Fibroblast of skin of scalp (primary cell): ENCODE data around the gene PTCD3.

ENCODE experiments used
- DNase-seq: peaks from one replicate; pipeline ENCODE4 v3.0.0-alpha.2; 2013

PTCD3 gene

DNA sequence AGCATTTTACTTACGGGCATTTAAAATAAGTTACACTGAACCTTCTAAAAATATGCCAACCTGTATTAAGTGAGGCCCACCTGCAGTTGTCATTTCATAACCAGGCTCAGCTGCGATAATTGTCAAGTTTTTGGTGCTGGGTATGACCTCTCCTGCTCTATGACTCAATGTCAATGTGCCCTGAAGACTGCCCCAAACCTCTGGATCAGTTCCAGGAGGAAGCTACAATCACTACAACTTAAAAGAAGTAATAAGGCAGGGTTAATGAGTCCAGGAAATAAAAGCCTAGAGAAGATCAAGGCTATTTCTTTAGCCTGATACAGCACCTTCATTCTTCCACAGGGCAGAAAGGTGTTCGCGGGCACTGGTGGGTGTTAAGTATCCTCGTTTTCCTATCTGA is 23.3 kb upstream of the PTCD3 start:
- DNase-seq, result no peak

DNA sequence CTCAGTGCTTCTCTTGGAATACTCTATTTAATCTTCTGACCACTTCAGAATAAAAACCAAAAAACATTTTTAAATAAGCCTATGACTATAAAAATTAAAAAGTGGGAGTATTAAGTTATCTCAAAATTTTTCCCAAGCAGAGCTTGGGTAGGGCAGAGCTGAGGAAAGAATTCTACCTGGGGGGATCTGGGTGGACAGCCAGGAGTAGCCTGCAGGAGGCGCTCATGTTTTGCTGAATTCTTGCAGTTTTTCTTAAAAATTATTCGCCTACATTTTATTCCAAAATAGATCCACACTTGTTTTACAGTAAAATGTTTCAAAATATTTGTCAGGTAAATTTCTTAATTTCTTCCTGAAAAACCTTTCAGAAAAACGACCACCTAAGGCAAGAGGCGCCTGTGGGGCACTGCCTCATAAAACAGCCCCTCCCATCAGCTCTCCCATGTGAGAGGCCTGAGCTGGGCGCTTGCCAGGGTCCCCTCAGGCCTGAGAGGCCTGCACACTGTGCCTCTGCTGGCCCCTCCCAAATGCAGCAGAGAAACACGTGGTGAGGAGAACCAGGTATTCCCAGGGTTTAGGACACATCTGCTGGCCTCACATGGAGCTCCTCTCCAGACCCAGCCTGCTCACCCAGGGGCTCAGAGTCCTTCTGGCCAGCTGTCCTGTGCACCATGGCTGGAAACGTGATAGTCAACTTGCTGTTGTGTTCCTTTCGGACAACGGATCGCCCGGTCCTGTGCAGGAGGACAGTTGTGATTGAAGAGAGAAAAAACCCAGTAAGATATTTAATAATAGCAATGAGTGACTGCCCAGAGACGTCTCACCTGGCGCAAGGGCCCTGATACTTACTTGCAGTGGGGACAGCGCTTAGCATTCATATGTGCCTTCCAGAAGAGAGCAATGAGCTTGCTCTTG is 17.8 kb upstream of the PTCD3 start:
- no peak for DNase-seq

DNA sequence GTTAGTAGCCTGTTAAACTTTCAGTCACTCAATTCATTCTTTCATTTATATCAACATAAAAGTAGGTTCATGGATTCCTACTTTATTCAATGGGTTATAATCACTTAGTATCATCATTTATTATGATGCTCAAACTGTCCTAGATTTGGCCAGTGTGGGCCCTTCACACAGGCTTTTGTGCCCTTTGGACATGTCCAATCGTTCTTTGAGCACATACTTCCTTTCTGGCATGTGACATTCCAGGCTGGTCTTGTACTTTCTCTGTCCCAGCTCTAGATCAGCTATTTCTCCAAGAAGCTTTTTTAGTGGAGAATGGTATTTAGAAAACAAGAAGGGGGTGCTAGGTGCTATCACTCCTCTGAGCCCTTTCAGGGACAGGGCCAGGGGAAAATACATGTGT is 11.8 kb upstream of the PTCD3 start:
- DNase-seq, result no peak

DNA sequence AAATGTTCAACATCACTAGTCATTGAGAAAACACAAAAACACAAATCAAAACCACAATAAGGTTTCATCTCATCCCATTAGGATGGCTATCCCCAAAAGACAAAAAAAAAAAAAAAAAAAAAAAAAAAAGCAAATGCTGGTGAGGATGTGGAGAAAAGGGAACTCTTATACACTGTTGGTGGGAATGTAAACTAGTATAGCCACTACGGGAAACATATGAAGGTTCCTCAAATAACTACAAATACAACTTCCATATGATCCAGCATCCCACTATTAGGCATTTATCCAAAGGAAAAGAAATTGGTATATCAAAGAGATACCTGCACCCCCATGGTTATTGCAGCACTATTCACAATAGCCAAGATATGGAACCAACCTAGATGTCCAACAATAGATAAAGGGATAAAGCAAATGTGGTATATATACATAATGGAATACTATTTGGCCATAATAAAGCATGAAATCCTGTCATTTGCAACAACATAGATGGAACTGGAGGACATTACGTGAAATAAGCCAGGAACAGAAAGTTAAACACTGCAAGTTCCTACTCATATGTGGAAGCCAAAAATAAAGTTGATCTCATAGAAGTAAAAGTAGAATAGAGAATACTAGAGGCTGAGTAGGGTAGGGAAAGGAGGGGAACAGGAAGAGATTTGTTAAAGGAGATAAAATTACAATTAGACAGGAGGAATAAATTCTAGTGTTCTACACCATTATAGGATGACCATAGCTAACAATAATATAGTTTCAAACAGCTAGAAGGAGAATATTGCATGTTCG is 8.7 kb upstream of the PTCD3 start:
- DNase-seq, result no peak

DNA sequence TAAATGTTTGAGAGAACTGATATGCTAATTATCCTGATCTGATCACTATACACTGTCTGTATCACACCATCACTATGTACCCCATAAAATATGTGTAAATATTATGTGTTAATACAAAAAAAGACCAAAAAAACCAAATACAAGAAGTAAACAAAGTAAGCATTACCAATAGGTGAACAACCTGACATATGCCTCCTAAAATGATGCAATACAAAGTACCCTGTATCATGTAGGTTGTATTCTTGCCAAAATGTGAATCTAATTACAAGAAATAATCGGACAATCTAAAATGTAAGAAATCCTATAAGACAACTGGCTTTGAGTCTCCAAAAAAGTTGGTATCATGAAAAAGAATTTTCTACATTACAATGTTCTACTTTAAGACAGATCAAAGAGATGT is 8.1 kb upstream of the PTCD3 start:
- no peak for DNase-seq

DNA sequence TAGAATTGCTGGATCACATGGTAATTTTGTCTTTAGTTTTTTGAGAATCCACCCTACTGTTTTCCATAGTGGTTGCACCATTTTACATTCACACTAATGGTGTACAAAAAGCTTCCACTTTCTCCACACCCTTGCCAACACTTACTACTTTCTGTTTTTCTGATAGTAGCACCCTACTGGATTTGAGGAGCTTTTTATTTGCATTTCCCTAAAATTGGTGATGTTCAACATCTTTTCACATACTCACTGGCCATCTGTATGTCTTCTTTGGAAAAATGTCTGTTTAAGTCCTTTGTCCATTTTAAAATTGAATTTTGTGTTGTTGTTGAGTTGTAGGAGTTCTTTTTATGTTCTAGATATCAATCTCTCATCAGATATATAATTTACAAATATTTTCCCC is 3.9 kb upstream of the PTCD3 start:
- DNase-seq, result no peak

DNA sequence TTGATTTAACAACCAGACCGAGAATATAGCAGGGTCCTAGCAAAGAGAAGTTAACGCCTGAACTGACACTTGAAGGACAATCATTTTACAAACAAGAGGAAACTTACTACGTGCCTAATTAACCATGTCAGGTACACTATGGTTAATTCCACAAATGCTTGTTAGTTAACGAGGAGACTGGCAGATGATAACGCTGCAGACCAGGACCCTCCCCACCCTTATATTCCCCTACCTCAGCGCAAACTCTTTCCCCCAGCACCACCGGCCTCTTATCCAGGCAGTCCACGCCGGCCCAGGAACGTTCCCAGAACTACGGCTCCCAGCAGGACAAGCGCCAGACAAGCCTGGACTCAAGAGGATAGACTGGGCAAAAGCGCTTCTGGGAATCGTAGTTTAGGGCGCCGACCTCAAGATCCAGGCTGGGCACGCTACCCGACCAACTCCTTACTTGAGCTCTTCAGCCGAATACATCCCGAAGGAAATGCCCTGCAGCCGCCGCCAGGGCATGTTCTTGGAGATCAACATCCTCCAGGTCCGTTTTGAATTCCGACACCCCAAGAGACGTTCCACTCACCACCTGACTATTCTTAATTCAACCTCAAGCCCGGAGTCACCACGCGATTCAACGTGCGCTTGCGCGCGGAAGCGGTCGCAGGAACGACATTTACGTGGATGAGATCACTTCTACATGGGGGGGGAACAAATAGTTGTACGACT is 625 bp upstream of the PTCD3 start, which contains the start of gene POLR1A:
Gene POLR1A (minus strand): TSS at position 635 of the 717 bp plus-strand sequence. CDS start 110 bp downstream, at position 525.
- peak; percentile 94 for DNase-seq

DNA sequence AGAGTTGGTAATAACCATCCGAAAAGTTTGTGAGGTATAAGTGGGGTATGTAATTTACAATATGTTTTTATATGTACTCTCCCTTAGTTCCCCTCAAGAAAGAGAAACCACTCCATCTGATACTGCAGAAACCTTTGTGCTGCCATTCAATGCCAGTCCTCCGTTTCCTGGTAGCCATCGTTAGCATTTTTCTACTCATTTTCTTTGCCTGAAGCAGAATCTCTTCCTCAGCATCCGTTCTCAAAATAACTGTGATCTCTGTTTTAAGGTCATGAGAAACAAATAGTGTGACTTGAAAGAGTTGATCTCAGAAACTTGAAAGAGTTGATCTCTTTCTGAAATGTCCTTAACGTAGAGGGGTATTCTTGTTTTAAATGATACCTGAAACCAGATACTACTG is 996 bp downstream of the PTCD3 start:
- DNase-seq, result no peak

DNA sequence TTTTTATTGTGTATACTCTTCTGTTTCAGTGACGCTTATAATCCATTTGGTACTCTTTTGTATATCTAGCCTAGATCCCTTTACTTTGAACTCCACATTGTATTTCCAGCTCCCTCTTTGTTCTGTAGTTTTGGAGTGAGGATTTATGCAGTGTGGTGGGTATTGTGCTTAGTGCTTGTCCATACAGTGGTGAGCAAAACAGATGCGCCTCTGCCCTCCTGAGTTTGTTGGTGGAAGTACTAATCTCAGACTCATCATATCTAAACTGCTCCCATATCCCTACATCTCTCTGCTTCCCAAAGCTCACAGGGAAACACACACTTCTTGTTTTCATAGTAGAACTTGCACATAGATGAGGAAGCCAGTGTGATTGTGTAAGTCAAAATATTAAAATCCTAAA is 12.1 kb downstream of the PTCD3 start:
- no peak for DNase-seq

DNA sequence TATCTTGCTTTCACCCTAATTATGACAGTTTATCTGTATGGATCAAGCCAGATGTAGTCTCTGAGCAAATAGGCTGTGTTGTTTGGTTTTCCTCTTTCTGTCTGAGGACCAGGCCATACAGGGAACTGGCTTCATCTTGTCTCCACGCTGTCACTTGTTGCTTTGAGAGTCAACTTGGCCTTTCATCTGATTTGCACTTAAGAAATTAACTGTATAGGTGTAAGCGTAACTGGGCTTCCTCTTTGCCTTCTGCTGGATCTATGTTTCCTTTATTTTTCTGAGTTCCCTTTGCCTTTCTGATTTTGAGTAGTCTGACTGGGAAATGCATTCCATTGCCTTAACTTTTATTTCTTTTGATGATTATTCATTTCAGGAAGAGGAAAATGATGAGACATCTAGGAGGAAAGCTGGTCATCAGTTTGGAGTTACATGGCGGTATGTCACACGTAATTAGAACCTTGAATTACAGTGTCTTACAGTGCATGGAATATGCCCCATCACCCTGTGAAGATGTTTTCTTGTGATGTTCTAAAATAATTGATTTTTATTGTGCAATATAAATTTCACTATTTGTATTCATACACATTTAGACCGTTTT is 17.4 kb downstream of the PTCD3 start:
- DNase-seq, result no peak

DNA sequence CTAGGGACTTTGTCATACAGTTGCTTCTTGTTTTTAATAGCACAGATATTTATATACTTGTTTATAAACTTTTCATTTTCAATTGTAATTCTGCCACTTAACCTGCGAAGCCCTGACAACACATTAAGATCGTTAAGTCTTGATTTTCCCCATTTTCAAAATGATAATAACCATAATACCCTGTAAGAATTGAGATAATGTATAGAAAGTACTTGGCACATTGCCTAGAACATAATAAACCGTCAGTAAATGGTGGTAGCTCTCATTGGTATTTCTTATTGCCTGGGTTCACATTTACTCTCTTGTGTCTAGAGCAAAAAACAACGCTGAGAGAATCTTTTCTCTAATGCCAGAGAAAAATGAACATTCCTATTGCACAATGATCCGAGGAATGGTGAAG is 18.6 kb downstream of the PTCD3 start:
- no peak for DNase-seq

DNA sequence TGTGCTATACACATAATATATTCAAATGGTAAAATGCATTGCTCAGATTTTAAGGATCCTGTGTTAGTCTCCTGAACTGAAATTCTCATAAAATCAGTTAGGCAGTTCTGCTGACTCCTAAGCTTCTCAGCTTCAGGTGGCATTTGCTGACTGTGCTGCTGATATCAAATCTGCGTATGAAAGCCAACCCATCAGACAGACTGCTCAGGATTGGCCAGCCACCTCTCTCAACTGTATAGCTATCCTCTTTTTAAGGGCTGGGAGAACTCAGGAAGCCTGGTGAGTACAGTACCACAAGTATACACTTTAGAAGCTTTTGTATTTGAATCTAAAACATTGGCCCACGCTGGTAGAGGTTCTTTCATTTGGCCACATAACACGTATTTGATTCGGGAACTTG is 28.7 kb downstream of the PTCD3 start:
- no peak for DNase-seq

DNA sequence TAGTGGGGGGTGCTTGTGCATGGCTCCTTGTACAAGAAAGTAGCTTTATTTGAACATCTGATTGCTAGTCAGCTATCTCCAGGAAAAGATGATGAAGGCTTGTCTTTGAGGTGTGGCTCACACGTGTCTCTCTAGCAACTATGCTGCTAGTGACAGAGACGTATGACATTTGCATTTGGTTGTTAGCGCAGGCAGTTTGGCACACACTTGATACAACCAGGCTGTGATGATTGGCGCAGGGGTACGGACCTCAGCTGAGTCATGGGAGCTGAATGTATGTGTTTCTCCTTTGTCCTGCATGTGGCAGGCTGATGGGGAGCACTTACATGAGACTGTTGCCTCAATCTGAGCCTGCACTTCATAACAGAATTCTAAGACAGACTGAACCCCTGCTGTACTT is 29.6 kb downstream of the PTCD3 start:
- DNase-seq, result no peak

DNA sequence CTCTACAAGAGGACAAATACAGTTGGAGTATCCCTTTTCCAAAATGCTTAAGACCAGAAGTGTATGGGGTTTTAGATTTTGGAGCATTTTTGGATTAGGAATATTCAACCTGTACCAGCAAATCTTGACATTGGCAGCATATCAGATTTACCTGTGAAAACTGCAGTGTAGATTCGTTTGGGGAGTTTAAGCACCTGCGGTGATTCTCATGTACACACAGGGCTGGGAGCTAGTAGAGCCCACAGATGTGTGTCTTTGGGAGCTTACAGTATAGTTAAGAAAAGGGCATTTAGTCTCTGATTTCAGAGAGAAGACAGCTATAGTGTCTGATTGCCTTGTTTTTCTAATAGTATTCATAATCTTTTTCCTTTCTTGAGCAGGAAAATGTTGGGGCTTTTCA is 30.1 kb downstream of the PTCD3 start:
- no peak for DNase-seq

DNA sequence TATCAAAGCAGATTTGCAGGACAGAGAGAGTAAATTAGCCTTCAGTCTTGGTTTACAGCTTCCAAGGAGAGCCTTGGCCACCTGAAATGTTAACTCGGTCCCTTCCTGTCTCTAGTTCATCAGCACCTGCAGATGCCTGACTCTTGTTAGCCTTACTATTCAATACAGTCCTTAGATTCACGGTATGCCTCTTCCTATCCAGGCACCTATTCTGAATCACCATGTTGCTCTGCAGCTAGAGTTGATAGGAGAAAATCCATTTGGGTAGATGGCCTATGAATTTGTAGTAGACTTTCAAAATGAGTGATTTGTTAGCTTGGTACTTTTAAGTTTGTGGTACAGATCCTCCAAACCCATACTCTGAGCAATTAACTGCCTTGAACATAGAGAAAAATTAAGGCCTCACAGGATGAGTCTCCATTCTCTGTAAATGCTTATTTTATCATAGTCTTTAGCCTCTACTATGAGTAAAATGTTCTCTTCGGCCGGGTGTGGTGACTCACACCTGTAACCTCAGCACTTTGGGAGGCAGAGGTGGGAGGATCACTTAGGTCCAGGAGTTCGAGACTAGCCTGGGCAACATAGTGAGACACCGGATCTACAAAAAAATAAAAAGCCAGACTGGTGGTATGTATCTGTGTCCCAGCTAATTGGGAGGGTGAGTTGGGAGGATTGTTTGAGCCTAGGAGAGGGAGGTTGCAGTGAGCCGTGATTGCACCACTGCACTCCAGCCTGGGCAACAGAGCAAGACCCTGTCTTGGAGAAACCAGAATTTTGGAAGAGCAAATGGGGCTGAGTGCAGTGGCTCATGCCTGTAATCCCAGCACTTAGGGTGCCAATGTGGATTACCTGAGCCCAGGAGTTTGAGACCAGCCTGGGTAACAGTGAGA is 32.9 kb downstream of the PTCD3 start:
- DNase-seq, result no peak

DNA sequence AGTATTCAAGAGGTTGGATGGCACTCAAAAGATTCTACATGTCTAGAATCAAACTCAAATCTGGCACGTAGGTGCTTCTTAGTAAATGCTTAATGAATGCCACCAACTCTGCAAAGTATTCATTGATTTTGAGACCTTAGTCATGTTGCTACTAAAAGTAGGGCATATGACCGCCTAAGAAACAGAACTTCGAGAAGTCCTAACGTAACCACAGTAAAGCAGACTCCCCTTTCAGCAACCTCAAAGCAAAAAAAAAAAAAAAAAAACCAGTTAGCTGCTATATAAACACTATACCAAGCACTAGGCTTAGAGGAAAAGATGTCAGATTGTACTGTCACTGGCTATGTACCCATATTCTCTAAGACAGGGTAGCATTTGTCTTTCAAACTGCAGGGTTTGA is 33.9 kb downstream of the PTCD3 start:
- no peak for DNase-seq

DNA sequence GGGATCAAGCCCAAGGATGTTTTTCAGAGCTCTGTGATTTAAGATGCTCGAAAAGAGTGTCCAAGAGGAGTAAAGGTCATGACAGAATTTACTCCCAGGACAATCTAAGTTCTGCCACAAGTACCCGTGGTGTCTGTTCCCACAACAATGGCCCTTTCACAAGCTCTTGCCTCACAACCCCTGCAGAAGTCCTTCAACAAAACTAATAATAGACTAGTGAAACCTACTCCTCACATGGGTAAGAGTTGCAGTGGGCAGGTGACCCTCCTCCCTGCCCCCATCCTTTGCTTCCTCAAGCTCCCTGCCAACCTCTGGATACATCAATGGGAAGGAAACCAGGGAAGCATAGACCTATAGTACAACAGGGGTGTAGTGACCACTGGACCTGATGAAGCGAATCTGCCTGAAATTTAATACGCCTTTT is 34.9 kb downstream of the PTCD3 start:
- DNase-seq, result no peak

DNA sequence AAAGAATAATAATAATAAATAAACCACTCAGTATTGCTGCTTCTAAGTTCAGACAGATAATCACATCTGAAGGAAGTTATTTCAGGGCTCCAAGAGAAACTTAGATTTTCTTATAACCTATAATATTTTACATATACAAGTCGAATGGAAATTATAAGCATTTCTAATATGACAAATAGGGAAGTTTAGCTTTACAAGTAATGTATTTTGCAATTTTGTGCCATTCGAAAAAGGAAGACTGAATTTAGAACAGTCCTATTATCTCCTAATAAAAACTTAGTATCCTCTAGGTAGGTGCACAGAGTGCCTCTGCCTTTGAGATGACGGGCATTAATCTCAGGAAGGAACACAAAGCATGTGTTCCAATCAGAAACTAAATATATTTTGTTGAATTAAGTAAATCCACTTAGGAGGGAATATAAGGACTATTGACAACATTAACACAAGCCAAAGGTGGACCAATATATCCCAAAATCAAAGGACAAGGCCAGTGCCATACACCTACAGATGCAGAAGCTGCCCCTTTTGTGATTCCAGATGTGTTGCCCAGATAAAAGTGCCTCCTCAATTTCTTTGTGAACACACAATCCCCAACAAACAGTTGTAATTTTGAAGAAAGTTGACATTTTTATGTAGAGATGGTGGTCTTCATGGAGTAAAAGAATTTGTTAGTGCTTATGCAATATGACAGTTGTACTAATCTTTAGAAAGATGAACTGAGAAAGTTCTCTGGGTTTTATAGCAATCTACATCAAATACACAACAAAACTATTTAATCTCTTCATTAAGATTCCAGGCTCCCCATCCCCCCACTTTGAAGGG is 36.6 kb downstream of the PTCD3 start:
- no peak for DNase-seq

DNA sequence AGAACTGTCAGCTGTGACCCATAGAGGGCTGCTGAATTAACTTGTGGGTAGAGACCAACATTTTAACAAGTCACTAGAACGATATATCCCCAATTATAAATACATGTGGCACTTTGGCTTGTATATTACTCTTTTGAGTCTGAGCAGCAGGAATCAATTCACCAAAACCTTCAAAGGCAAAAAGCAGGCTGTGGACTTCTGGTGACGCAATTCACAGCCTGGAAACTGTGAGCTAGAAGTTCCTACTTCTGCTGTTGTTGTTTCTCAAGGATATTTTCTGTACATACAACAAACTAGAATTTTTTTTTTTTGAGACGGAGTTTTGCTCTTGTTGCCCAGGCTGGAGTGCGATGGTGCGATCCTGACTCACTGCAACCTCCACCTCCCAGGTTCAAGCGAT is 37.3 kb downstream of the PTCD3 start:
- DNase-seq, result no peak

DNA sequence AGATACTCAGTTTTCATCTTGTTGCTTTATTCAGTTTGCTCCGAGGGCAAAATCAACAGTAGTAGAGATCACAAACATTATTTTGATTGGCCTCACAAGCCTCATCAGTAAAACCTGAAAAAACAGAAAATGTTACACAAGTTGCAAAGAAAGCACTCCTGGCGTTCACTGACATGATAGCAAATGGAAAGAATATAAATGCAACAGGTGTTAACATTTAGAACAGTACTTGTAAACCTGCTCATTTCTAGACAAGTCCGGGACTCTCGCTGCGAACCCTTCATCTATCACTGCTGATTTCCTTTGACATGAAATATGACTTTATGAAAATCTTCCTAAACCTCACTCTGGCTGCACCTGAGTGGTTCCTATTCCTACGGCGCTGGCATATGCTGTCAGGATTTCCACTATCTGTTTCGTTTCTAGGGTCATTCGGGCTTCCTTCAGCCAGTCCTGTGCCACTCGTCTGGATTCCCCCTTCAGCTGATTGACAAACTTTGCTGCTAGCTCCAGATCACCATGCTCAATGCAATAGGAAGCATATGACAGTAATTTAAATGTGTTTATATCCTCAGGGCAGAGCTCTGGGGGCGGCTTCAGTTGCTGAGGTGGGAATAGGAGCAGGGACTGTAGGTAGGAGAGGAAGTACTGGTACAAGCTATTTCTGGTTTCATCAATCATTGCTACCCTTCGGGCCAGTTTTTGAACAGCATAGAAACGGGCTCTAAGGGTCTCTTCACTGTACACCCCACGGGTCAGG is 38.1 kb downstream of the PTCD3 start:
- no peak for DNase-seq
